Stomach smooth muscle (tissue), 2 donors: Measurements from ENCODE around the gene ZNF580.

Experiments used
- H3K27ac ChIP-seq: one replicate; pipeline ENCODE4 v1.7.0; 2013; ENCODE audit warnings: mild to moderate bottlenecking, low read length, inconsistent platforms
- H3K27me3 ChIP-seq, 2 donors: one replicate each; pipeline ENCODE4 v1.7.0; 2013; ENCODE audit warnings: low read length in 2 of 2; ENCODE audit not compliant: insufficient read depth in 2 of 2, control insufficient read depth in 1 of 2
- H3K36me3 ChIP-seq, 2 donors: one replicate each; pipeline ENCODE4 v1.7.0; 2013; ENCODE audit warnings: low read length in 2 of 2; ENCODE audit not compliant: control insufficient read depth in 2 of 2, insufficient read depth in 2 of 2
- H3K4me1 ChIP-seq: one replicate; pipeline ENCODE4 v1.7.0; 2013; ENCODE audit warnings: low read length; ENCODE audit not compliant: control insufficient read depth, insufficient read depth
- H3K4me3 ChIP-seq, 2 donors: one replicate each; pipeline ENCODE4 v1.7.0; 2013; ENCODE audit warnings: low read length in 2 of 2
- H3K9ac ChIP-seq, 2 donors: one replicate each; pipeline ENCODE4 v1.7.0; 2013; ENCODE audit warnings: low read length in 2 of 2, mild to moderate bottlenecking in 1 of 2
- H3K9me3 ChIP-seq, 2 donors: one replicate each; pipeline ENCODE4 v1.7.0; 2013; ENCODE audit warnings: low read length in 2 of 2; ENCODE audit not compliant: control insufficient read depth in 2 of 2
- donor health status: healthy.
- donor health status: Pancreatic carcinoma.

ZNF580 gene, protein sequence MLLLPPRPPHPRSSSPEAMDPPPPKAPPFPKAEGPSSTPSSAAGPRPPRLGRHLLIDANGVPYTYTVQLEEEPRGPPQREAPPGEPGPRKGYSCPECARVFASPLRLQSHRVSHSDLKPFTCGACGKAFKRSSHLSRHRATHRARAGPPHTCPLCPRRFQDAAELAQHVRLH

GRCh38 chr19:55640577-55641425, at the start of gene ZNF580:
ZNF580 (plus strand) TSS chr19:55641002; CDS start chr19:55642509, 1,507 bp downstream.
- Histone ChIP-seq H3K4me3 (peak within 1 kb of the TSS; percentile 81 to 93), H3K9ac (peak within 1 kb of the TSS; percentile 79 to 85), H3K27ac (peak within 1 kb of the TSS; percentile 88), H3K27me3 (no peaks in the 10 kb centered on the region), H3K4me1 (peaks cover 65% of the 10 kb centered on the region), H3K9me3 (no peaks in the 10 kb centered on the region), H3K36me3 (peaks cover 6 to 8% of the 10 kb centered on the region in 2 donors)

- H3K4me3 ChIP-seq: no peak overlapping the region
- peaks cover 9 to 16% of the 10 kb centered on the region in 2 donors for H3K36me3 ChIP-seq
- H3K9ac ChIP-seq: no peak overlapping the region
- peaks cover 10% of the 10 kb centered on the region for H3K4me1 ChIP-seq
- peaks cover 0 to 6% of the 10 kb centered on the region in 2 donors for H3K27me3 ChIP-seq
- H3K27ac ChIP-seq: no peak overlapping the region
- H3K9me3 ChIP-seq: no peaks in the 10 kb centered on the region
These were observed 49.2 kb upstream of the ZNF580 start for GRCh38 chr19:55591555-55591954.

DNA sequence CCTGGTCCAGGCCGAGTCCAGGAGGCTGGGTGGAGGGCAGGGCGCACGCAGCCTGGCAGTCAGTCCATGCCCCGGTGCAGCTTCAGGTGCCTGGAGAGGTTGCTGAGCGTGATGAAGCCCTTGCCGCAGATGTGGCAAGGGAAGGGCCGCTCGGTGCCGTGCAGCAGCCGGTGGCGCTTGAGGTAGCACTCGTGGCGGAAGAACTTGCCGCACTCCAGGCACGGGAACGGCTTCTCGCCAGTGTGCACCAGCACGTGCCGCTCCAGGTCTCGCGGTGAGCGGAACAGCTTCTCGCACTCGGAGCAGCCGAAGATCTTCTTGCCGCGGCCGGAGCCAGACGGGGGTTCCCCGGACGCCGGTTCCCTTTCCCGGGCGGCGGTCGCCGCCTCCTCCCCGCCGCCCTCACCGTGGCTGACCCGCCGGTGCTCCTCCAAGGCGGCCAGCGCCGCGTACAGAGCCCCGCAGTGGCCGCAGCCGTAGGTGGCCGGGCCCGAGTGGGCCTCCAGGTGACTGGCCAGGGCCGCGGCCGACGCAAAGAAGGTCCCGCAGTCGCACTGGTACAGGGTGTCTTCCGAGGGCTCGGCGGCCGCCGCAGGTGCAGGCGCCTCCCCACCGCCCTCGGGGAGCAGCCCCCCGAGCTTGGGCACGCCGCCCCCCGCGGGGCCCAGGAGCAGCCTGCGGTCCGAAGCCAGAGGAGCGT, 48.3 kb upstream of the ZNF580 start:
- Histone ChIP-seq H3K9ac (no peak overlapping the region), H3K9me3 (no peaks in the 10 kb centered on the region), H3K27me3 (peaks cover 0 to 4% of the 10 kb centered on the region in 2 donors), H3K36me3 (peaks cover 9 to 16% of the 10 kb centered on the region in 2 donors), H3K4me1 (peaks cover under 1% of the 10 kb centered on the region), H3K27ac (no peak overlapping the region), H3K4me3 (no peak overlapping the region)

DNA sequence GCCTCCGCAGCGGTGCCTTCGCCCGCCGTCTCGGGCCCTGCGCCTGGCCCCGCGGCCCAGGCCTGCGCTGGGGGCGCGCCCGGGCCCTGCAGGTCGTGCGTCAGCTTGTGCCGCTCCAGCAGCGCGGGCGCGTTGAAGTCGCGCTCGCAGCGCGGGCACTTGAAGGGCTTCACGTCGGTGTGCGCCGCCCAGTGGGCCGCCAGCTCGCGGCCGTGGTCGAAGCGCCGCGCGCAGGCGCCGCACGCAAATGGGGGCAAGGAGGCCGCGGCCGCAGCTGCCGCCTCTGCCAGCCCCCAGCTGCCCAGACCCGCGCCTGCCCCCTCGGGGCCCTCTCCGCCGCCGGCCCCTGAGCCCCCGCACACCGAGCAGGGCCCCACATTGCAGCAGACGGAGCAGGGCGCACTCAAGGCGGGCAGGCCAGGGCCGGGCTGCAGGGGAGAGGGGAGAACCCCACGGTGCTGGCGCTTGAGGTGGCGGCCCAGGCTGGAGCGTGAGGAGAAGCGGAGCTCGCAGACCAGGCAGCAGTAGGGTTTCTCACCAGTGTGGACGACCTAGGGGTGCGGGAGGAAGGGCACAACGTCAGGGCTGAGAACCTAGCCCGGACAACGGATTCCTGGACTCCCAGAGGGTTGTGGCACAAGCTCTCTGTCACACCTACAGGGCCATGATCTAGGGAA, 47.6 kb upstream of the ZNF580 start:
- Histone ChIP-seq H3K4me3 (no peak overlapping the region), H3K4me1 (no peaks in the 10 kb centered on the region), H3K36me3 (peaks cover 9 to 16% of the 10 kb centered on the region in 2 donors), H3K9ac (no peak overlapping the region), H3K27me3 (peaks cover 0 to 4% of the 10 kb centered on the region in 2 donors), H3K9me3 (no peaks in the 10 kb centered on the region), H3K27ac (no peak overlapping the region)

DNA sequence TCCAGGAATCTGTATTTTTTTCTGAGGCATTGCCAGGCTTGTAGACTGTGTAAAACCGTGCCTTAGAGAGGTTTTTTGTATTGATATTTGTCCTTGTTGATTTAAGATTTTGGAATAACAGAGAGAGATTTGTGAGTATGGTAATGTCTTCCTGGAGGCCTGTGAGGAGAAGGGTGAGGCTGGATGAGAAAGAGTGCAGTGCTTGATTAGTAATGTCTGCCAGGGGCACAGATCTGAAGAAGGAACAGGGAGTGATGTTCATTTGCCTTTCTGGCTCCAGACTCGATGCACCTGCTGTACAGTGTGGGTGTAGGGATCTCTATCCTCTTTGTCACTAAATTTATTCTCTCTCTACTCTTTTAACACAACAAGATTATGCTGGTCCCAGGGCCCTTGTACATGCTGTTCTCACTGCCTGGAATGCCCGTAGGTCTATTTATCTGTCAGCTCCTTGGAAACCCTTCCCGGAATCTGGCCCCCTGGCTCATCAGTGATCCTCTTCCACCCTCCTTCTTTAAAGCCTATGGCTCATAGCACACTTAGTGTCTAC, 45.7 kb upstream of the ZNF580 start:
- Histone ChIP-seq H3K4me3 (no peak overlapping the region), H3K9me3 (no peaks in the 10 kb centered on the region), H3K27me3 (peaks cover 0 to 3% of the 10 kb centered on the region in 2 donors), H3K4me1 (no peaks in the 10 kb centered on the region), H3K36me3 (peaks cover 9 to 16% of the 10 kb centered on the region in 2 donors), H3K9ac (no peak overlapping the region), H3K27ac (no peak overlapping the region)

DNA sequence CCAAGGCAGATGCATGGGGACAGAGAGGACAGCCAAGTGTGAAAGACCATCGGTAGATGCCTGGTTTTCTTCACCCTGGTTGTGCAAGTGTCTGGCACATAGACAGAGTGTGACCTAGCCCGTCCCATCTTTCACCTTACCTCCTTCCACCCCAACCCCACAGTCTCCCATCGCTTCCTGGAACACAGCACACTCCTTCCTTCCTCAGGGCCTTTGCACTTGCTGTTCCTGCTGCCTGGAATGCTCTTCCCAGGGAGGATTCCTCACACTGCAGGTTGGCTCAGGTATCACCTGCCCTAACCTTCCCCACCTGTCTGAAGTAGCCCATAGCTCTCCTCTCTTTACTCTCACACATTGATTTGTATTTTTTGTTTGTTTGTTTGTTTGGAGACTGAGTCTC, 44.5 kb upstream of the ZNF580 start:
- H3K9me3 ChIP-seq: no peaks in the 10 kb centered on the region
- H3K4me3 ChIP-seq: no peak overlapping the region
- no peak overlapping the region for H3K9ac ChIP-seq
- peaks cover 9 to 16% of the 10 kb centered on the region in 2 donors for H3K36me3 ChIP-seq
- no peak overlapping the region for H3K27ac ChIP-seq
- H3K27me3 ChIP-seq: no peaks in the 10 kb centered on the region
- H3K4me1 ChIP-seq: peaks cover 7% of the 10 kb centered on the region

DNA sequence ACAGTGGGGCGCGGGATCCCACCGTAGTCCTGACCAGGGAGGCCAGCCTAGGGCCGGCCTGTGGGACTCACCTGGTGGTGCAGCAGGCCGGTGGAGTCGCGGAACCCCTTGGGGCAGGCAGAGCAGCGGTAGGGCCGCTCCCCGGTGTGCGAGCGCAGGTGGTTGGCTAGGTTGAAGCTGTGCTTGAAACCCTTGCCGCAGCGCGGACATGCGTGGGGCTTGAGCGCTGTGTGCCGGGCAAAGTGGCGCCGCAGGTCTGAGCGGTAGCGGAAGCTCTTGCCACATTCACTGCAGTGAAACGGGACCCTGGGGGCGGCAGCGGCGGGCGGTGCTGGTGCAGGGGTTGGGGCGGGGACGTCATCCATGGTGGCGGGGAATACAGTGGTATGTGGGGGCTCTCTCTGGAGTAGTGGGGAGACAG, 43.3 kb upstream of the ZNF580 start:
- Histone ChIP-seq H3K36me3 (peaks cover 9 to 16% of the 10 kb centered on the region in 2 donors), H3K4me3 (no peak overlapping the region)

GRCh38 chr19:55598034-55598433, 42.8 kb upstream of the ZNF580 start:
- Histone ChIP-seq H3K4me3 (peak overlapping the region in 1 of 2 donors; percentile 96), H3K9me3 (no peaks in the 10 kb centered on the region), H3K9ac (no peak overlapping the region), H3K4me1 (peaks cover 11% of the 10 kb centered on the region), H3K36me3 (peaks cover 9 to 16% of the 10 kb centered on the region in 2 donors), H3K27me3 (no peaks in the 10 kb centered on the region), H3K27ac (no peak overlapping the region)

More for the DNA sequence above, 43.3 kb upstream of the ZNF580 start:
- Histone ChIP-seq H3K27ac (no peak overlapping the region), H3K9ac (no peak overlapping the region), H3K9me3 (no peaks in the 10 kb centered on the region), H3K4me1 (peaks cover 11% of the 10 kb centered on the region), H3K27me3 (no peaks in the 10 kb centered on the region)

DNA sequence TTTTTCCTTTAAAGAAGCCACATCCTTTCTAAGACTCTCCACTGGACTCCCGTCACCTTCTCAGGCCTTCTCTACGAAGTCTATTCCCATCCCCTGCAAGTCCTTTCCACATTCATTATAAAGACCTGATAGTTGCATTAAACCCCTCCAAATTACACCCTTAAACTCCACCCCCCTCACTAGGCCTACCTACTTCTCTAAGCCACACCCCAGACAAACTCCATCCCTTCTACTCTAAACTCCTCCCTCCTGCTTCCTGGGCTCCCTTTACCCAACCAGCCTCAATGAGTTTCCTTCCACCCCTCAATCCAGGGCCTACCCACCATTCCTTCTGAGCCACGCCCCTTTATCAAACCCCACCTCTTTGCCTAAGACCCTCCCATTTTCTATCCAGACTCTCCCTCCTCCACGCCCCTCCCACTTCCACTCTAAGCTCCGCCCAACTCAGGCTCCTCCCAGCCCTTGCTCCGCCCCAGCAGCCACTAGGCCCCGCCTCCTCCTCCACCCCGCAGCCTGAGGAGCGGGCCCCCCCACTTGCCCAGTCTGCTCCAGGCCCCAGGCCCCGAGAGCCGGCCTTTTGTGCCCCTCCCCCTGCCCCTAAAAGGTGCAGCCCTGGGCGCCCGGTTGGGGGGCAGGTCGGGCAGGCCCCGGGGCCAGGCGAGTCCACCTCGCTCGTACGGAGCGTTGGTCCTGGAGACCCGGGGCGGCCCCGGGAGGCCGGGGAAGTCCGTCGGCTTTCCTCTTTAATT, 41.9 kb upstream of the ZNF580 start:
- no peaks in the 10 kb centered on the region for H3K9me3 ChIP-seq
- peaks cover 9 to 16% of the 10 kb centered on the region in 2 donors for H3K36me3 ChIP-seq
- peak overlapping the region; percentile 49 to 96 for H3K4me3 ChIP-seq
- peak overlapping the region; percentile 97 for H3K27ac ChIP-seq
- H3K4me1 ChIP-seq: peaks cover 11% of the 10 kb centered on the region
- H3K27me3 ChIP-seq: no peaks in the 10 kb centered on the region
- H3K9ac ChIP-seq: peak overlapping the region; percentile 79 to 96
